A549 (cell line): Measurements from ENCODE around the gene BCL2L12. TPM values are rescaled to one million over a fixed set of nuclear protein-coding genes. Genes with fewer than 3 reads are reported as not detected.

Experiments used
- ATAC-seq, 2 experiments: fragments of 200-7000 bp in 1 of 2; fragments of >200 bp in 1 of 2; cut with Nextera tagmentation in 1 of 2; cut with Tn5 transposase in 1 of 2; 3 replicates each; pipeline versions ENCODE4 v1.8.0 to v1.9.1; 2018 to 2020; ENCODE audit warnings: mild to moderate bottlenecking in 1 of 2, moderate library complexity in 1 of 2
- CTCF ChIA-PET: fragments of 300-600 bp; sonication (Branson Sonifier 250); formaldehyde crosslinking; extraction: SDS; loops from one replicate; lab custom pipeline; 2021; ENCODE audit warnings: antibody characterized with exemption, inconsistent platforms; lab: Yijun Ruan, JAX
- POLR2A ChIA-PET: fragments of 350-600 bp; formaldehyde crosslinking; extraction: SDS; loops from one replicate; lab custom pipeline; 2021; ENCODE audit warnings: antibody characterized with exemption, inconsistent platforms; lab: Yijun Ruan, JAX
- DNase-seq, 2 experiments: peaks; one replicate each; pipeline versions ENCODE4 v3.0.0 to v3.0.0-alpha.2; 2011 to 2016; ENCODE audit warnings: low read depth in 1 of 2, low spot score in 1 of 2
- FAIRE-seq: peaks from 2 replicates; lab custom pipeline; 2011; peaks lifted over from hg19 to GRCh38; lab: Jason Lieb, UNC
- H3K27ac ChIP-seq, 2 experiments: fragments of >200 bp; sonication (Bioruptor Twin); formaldehyde crosslinking; 3 replicates each; pipeline ENCODE4 v1.5.1; 2016 to 2017
- H3K4me1 ChIP-seq: fragments of >200 bp; sonication (Bioruptor Twin); formaldehyde crosslinking; 3 replicates; pipeline ENCODE4 v1.6.1; 2016
- H3K4me2 ChIP-seq: fragments of >200 bp; sonication (Bioruptor Twin); formaldehyde crosslinking; 3 replicates; pipeline ENCODE4 v1.6.1; 2016
- H3K4me3 ChIP-seq: fragments of >200 bp; sonication (Bioruptor Twin); formaldehyde crosslinking; 3 replicates; pipeline ENCODE4 v1.5.1; 2016
- H3K9me3 ChIP-seq: fragments of >200 bp; sonication (Bioruptor Twin); formaldehyde crosslinking; 3 replicates; pipeline ENCODE4 v1.6.1; 2016
- BHLHE40 ChIP-seq: IDR thresholded peaks from 2 replicates; pipeline ENCODE4 v1.6.1; 2012; ENCODE audit warnings: low read depth, low read length, inconsistent platforms
- CBX8 ChIP-seq: fragments of 200-600 bp; sonication (generic); IDR thresholded peaks from 2 replicates; pipeline ENCODE4 v1.6.1; 2016
- CEBPB ChIP-seq, 2 experiments: fragments of >200 bp in 1 of 2; sonication (Bioruptor Twin) in 1 of 2; formaldehyde crosslinking in 1 of 2; IDR thresholded peaks; 2 replicates each; pipeline ENCODE4 v1.6.1; 2012 to 2016
- CHD4 ChIP-seq: fragments of 200-600 bp; sonication (generic); IDR thresholded peaks from 2 replicates; pipeline ENCODE4 v1.6.1; 2016; ENCODE audit warnings: antibody characterized with exemption, mild to moderate bottlenecking, borderline replicate concordance
- EHF ChIP-seq: fragments of 250-450 bp; sonication (Bioruptor Pico); IDR thresholded peaks from 2 replicates; pipeline ENCODE4 v1.5.0; 2020; ENCODE audit warnings: mild to moderate bottlenecking
- EHMT2 ChIP-seq: fragments of 200-600 bp; sonication (generic); IDR thresholded peaks from 2 replicates; pipeline ENCODE4 v1.6.1; 2016; ENCODE audit warnings: antibody characterized with exemption, low read depth, mild to moderate bottlenecking, moderate library complexity
- EP300 ChIP-seq, 2 experiments: fragments of >200 bp; sonication (Bioruptor Twin); formaldehyde crosslinking; IDR thresholded peaks; 2 replicates in 1 of 2; 3 replicates in 1 of 2; pipeline ENCODE4 v1.6.1; 2016 to 2017
- ESRRA ChIP-seq: fragments of 150-350 bp; IDR thresholded peaks from 2 replicates; pipeline ENCODE4 v1.6.1; 2014; ENCODE audit warnings: mild to moderate bottlenecking, low read length, borderline replicate concordance
- FOSB ChIP-seq: fragments of 250-450 bp; sonication (Bioruptor Pico); IDR thresholded peaks from 2 replicates; pipeline ENCODE4 v1.5.0; 2020; ENCODE audit warnings: mild to moderate bottlenecking, moderate library complexity
- FOSL2 ChIP-seq, 2 experiments: fragments of 450-650 bp in 1 of 2; fragments of >200 bp in 1 of 2; sonication (Bioruptor Twin) in 1 of 2; formaldehyde crosslinking; IDR thresholded peaks; 2 replicates each; pipeline versions ENCODE4 v1.5.0 to v1.6.1; 2016 to 2020; ENCODE audit warnings: mild to moderate bottlenecking in 1 of 2, moderate library complexity in 1 of 2
- GATA3 ChIP-seq: IDR thresholded peaks from 2 replicates; pipeline ENCODE4 v1.6.1; 2012; ENCODE audit warnings: borderline replicate concordance
- HDAC2 ChIP-seq: fragments of 200-600 bp; sonication (generic); IDR thresholded peaks from 2 replicates; pipeline ENCODE4 v1.6.1; 2016
- HOXA7 ChIP-seq: fragments of 250-450 bp; sonication (Bioruptor Pico); IDR thresholded peaks from 2 replicates; pipeline ENCODE4 v1.5.0; 2020; ENCODE audit warnings: mild to moderate bottlenecking, moderate library complexity
- JUN ChIP-seq, 2 experiments: fragments of >200 bp; sonication (Bioruptor Twin); formaldehyde crosslinking; IDR thresholded peaks; 2 replicates in 1 of 2; 3 replicates in 1 of 2; pipeline ENCODE4 v1.6.1; 2016 to 2017
- JUNB ChIP-seq: fragments of >200 bp; sonication (Bioruptor Twin); formaldehyde crosslinking; IDR thresholded peaks from 2 replicates; pipeline ENCODE4 v1.6.1; 2016
- KDM1A ChIP-seq: fragments of 200-600 bp; sonication (generic); IDR thresholded peaks from 2 replicates; pipeline ENCODE4 v1.6.1; 2016; ENCODE audit warnings: low read depth, mild to moderate bottlenecking
- MAFK ChIP-seq: fragments of 450-650 bp; IDR thresholded peaks from 2 replicates; pipeline ENCODE4 v1.6.1; 2014; ENCODE audit not compliant: partially characterized antibody
- MYC ChIP-seq: IDR thresholded peaks from 2 replicates; pipeline ENCODE4 v1.6.1; 2012; ENCODE audit warnings: mild to moderate bottlenecking, inconsistent platforms, low read length, improper control_type of control experiment, borderline replicate concordance
- NPAS2 ChIP-seq: fragments of 250-450 bp; sonication (Bioruptor Pico); IDR thresholded peaks from 2 replicates; pipeline ENCODE4 v1.8.0; 2022; ENCODE audit warnings: mild to moderate bottlenecking, moderate library complexity, borderline replicate concordance
- NR3C1 ChIP-seq: fragments of >200 bp; sonication (Bioruptor Twin); formaldehyde crosslinking; IDR thresholded peaks from 3 replicates; pipeline ENCODE4 v1.6.1; 2017
- PHF8 ChIP-seq: fragments of 200-600 bp; sonication (generic); IDR thresholded peaks from 2 replicates; pipeline ENCODE4 v1.6.1; 2016; ENCODE audit warnings: low read depth, mild to moderate bottlenecking, antibody characterized with exemption, moderate library complexity, borderline replicate concordance
- POLR2A ChIP-seq: IDR thresholded peaks from 2 replicates; pipeline ENCODE4 v1.6.1; 2012; ENCODE audit warnings: mild to moderate bottlenecking, low read length
- RARB ChIP-seq: fragments of 250-450 bp; sonication (Bioruptor Pico); IDR thresholded peaks from 2 replicates; pipeline ENCODE4 v1.8.0; 2021; ENCODE audit warnings: mild to moderate bottlenecking, moderate library complexity
- RCOR1 ChIP-seq: fragments of 150-350 bp; IDR thresholded peaks from 2 replicates; pipeline ENCODE4 v1.6.1; 2014; ENCODE audit warnings: antibody characterized with exemption, low read length, low read depth
- RNF2 ChIP-seq: fragments of 200-600 bp; sonication (generic); IDR thresholded peaks from 2 replicates; pipeline ENCODE4 v1.6.1; 2016; ENCODE audit warnings: low read depth, mild to moderate bottlenecking, antibody characterized with exemption, moderate library complexity, borderline replicate concordance
- SMC3 ChIP-seq: fragments of >200 bp; sonication (Bioruptor Twin); formaldehyde crosslinking; IDR thresholded peaks from 3 replicates; pipeline ENCODE4 v1.6.1; 2018; ENCODE audit warnings: inconsistent platforms
- SREBF2 ChIP-seq: fragments of 450-650 bp; IDR thresholded peaks from 2 replicates; pipeline ENCODE4 v1.6.1; 2014; ENCODE audit warnings: mild to moderate bottlenecking, moderate library complexity
- TFCP2L1 ChIP-seq: fragments of 250-450 bp; sonication (Bioruptor Pico); IDR thresholded peaks from 2 replicates; pipeline ENCODE4 v1.5.0; 2021; ENCODE audit warnings: mild to moderate bottlenecking
- WGBS: methylation state at CpG from one replicate; pipeline ENCODE4 v1.1.6; 2017; ENCODE audit errors: missing lambda C conversion rate; 5-methylcytosine and 5-hydroxymethylcytosine counted together
- polyA plus RNA-seq, 4 experiments: library from polyadenylated mRNA; depleted of rRNA in 3 of 4; stranded (reverse); fragments of >200 nt; fragmentation: RNase III in 1 of 4; extraction: RNeasy Plus Mini Kit Qiagen cat#74134 plus additional on column Dnase treatment in 1 of 4; gene quantifications; 2 replicates in 3 of 4; 3 replicates in 1 of 4; pipeline ENCODE4 v1.2.3, GENCODE V29; 2011 to 2017
- TF ChIP-seq, protein P1 (sequence below): IDR thresholded peaks from 2 replicates; pipeline ENCODE4 v1.6.1; 2012
- TF ChIP-seq, protein P2 (sequence below): fragments of 450-650 bp; IDR thresholded peaks from 2 replicates; pipeline ENCODE4 v1.6.1; 2014; ENCODE audit warnings: antibody characterized with exemption
- TF ChIP-seq, protein P3 (sequence below): fragments of >200 bp; sonication (Bioruptor Twin); formaldehyde crosslinking; IDR thresholded peaks from 2 replicates; pipeline ENCODE4 v1.6.1; 2016
- TF ChIP-seq, protein P4 (sequence below): fragments of >200 bp; sonication (Bioruptor Twin); formaldehyde crosslinking; IDR thresholded peaks from 3 replicates; pipeline ENCODE4 v1.6.1; 2016
- TF ChIP-seq, protein P5 (sequence below): IDR thresholded peaks from 2 replicates; pipeline ENCODE4 v1.6.1; 2012; ENCODE audit warnings: low read depth, borderline replicate concordance
- TF ChIP-seq, protein P6 (sequence below): IDR thresholded peaks from 2 replicates; pipeline ENCODE4 v1.6.1; 2012

BCL2L12 gene
- polyA plus RNA-seq, 2 of the 4 experiments (the other 2 are of a cell fraction): 26.6 to 53.0 TPM

DNA sequence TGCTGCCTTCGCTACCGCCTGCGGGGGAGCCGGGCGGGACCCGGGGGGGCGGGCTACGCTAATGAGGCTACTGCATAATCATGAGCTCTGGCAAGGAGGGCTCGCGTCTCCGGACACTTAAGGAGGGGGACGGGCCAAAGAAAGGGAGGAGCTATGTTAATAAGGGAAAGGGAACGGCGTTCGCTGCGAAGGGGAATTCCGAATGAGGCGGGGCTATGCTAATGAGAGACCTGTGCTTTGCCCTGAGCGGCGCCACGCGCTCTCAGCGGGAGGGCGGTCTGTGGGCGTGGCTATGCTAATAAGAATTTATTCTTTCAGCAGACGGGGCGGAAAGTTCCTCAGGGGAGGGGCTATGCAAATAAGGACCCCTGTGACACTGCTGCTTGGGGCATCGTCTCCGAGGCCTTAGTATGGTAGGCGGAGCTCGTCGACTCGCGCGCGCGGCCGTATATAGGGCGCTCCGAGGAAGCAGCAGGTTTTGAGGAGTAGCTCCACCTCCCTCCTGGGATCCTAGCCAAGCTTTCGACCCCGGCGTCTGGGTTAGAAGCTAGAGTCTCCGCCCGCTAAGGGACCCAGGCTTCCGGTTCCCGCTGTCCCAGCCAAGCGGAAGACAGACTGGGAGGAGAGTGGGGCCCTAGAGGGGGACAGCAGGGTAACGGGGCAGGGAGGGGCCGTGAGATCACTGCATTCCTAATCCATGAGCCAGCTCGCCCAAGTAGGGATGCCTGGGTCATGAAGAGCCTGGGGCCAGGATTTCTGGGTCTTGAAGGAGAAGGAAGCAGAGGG, 25.4 kb upstream of the BCL2L12 start, which contains the start of gene RRAS (continued):
- peak; percentile 51; the same call in 1 of the 2 replicates for TF ChIP-seq JUNB
- peak in 1 of 2 experiments; percentile 13; a peak in 1 of 4 replicates for TF ChIP-seq CEBPB (IDR thresholded peaks at IDR 0.05)
- no peak; the same call in none of the 2 replicates for TF ChIP-seq POLR2A
- TF ChIP-seq RCOR1: no peak
- peak; percentile 6; the same call in 1 of the 3 replicates for TF ChIP-seq SMC3
- TF ChIP-seq MAFK: peak; percentile 64
- peak; percentile 67; the same call in 1 of the 2 replicates for TF ChIP-seq GATA3
- TF ChIP-seq, protein P1, sequence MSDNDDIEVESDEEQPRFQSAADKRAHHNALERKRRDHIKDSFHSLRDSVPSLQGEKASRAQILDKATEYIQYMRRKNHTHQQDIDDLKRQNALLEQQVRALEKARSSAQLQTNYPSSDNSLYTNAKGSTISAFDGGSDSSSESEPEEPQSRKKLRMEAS: peak; percentile 65
- TF ChIP-seq, protein P2, sequence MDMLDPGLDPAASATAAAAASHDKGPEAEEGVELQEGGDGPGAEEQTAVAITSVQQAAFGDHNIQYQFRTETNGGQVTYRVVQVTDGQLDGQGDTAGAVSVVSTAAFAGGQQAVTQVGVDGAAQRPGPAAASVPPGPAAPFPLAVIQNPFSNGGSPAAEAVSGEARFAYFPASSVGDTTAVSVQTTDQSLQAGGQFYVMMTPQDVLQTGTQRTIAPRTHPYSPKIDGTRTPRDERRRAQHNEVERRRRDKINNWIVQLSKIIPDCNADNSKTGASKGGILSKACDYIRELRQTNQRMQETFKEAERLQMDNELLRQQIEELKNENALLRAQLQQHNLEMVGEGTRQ: no peak
- peak; percentile 93 for TF ChIP-seq MYC
- TF ChIP-seq, protein P3, sequence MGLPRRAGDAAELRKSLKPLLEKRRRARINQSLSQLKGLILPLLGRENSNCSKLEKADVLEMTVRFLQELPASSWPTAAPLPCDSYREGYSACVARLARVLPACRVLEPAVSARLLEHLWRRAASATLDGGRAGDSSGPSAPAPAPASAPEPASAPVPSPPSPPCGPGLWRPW: no peak
- peak; percentile 81 for TF ChIP-seq FOSL2 (IDR thresholded peaks at IDR 0.05)
- TF ChIP-seq FOSL2 (CRISPR knock-in tag; IDR thresholded peaks at IDR 0.05): peak; percentile 97
- no peak for TF ChIP-seq HOXA7
- peak; percentile 13 to 42; a peak in 1 of 5 replicates for TF ChIP-seq EP300 (IDR thresholded peaks at IDR 0.05)

DNA sequence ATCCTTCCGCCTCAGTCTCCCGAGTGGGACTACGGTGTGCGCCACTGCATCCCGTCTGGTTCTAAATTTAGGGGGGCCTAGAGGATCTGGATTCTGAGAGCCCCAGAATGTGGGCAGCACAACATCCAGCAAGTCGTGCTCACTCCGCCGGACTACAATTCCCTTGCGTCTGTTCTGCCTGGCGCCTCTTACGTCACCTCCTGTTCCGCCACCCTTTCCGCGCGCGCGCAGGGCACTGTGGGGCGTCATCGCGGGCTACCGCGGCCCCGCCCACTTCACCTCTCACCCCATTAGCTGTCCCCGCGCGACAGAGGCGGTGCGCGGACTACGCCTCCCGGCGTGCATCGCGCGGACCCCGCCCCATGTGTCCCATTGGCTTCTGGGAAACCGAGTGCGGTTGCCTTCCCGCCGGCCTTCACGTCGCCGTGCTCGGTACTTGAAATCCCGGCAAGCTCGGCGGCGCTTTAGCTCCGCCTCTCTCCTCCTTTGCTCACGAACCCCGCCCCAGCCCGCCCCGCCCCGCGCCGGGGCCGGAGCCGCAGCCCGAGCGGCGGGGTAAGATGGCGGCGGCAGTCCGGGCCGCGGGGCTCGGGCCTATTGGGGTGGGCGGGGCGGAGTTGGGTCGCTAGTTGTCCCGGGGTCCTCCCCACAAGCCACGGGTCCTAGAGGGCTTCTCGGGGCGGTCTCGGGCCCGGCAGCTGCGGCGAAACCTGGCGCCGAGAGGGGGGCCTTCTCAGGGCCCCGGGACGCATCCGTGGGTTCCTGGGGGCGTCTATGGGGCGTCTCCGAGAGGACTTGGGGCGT, 23.8 kb upstream of the BCL2L12 start, which contains the start of gene SCAF1:
Gene SCAF1 (plus strand): TSS at position 522 of the 804 bp plus-strand sequence. CDS start 2,818 bp downstream, outside the sequence.
- H3K4me1 ChIP-seq: peaks cover 37% of the 10 kb centered on the region
- 2% methylated on average over 25 of the region's 87 CpGs for WGBS
- peak; percentile 54 for FAIRE-seq
- TF ChIP-seq RNF2 (no peak), MAFK (no peak), CHD4 (no peak), SREBF2 (no peak), FOSB (peak; percentile 93), NR3C1 (no peak), NPAS2 (CRISPR knock-in tag) (no peak), JUNB (no peak), BHLHE40 (no peak), RARB (0 out of 2 replicates have a peak, but pooled peaks have one; percentile 55), RCOR1 (no peak), JUN (IDR thresholded peaks at IDR 0.05) (peak in 1 of 2 experiments; percentile 96; a peak in 3 of 5 replicates), HOXA7 (no peak; the same call in 1 of the 2 replicates), HDAC2 (no peak), FOSL2 (IDR thresholded peaks at IDR 0.05) (no peak), FOSL2 (CRISPR knock-in tag; IDR thresholded peaks at IDR 0.05) (peak; percentile 74), GATA3 (no peak), ESRRA (no peak), PHF8 (peak; percentile 93), CBX8 (no peak), EHMT2 (no peak), KDM1A (no peak), TFCP2L1 (CRISPR knock-in tag) (peak; percentile 98), EHF (CRISPR knock-in tag) (no peak)
- TF ChIP-seq, protein P4, sequence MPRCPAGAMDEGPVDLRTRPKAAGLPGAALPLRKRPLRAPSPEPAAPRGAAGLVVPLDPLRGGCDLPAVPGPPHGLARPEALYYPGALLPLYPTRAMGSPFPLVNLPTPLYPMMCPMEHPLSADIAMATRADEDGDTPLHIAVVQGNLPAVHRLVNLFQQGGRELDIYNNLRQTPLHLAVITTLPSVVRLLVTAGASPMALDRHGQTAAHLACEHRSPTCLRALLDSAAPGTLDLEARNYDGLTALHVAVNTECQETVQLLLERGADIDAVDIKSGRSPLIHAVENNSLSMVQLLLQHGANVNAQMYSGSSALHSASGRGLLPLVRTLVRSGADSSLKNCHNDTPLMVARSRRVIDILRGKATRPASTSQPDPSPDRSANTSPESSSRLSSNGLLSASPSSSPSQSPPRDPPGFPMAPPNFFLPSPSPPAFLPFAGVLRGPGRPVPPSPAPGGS: peak; percentile 50; the same call in 2 of the 3 replicates
- TF ChIP-seq, protein P5, sequence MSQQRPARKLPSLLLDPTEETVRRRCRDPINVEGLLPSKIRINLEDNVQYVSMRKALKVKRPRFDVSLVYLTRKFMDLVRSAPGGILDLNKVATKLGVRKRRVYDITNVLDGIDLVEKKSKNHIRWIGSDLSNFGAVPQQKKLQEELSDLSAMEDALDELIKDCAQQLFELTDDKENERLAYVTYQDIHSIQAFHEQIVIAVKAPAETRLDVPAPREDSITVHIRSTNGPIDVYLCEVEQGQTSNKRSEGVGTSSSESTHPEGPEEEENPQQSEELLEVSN: 0 out of 2 replicates have a peak, but pooled peaks have one; percentile 43
- TF ChIP-seq, protein P6, sequence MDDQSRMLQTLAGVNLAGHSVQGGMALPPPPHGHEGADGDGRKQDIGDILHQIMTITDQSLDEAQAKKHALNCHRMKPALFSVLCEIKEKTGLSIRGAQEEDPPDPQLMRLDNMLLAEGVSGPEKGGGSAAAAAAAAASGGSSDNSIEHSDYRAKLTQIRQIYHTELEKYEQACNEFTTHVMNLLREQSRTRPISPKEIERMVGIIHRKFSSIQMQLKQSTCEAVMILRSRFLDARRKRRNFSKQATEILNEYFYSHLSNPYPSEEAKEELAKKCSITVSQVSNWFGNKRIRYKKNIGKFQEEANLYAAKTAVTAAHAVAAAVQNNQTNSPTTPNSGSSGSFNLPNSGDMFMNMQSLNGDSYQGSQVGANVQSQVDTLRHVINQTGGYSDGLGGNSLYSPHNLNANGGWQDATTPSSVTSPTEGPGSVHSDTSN: no peak; the same call in 1 of the 2 replicates

More for the DNA sequence above, 23.8 kb upstream of the BCL2L12 start, which contains the start of gene SCAF1:
- POLR2A ChIA-PET: interaction anchor here (0.5 to 3.9 kb wide), 23 partner anchors 8 to 235 kb away, joined by 3 to 45 read pairs (median 5); partner anchors contain the start of genes AKT1S1, ALDH16A1, AP2A1 and BCL2L12
- CTCF ChIA-PET: interaction anchor here (0.6 to 12.4 kb wide), 5 partner anchors 18 to 39 kb away, joined by 3 to 134 read pairs (median 7); partner anchors contain the start of genes BCL2L12, IRF3 and PRMT1
- DNase-seq (peak; percentile 98 to 100), ATAC-seq (peak; percentile 55 to 61)
- no peaks in the 10 kb centered on the region for H3K9me3 ChIP-seq
- peak within 1 kb of the TSS; percentile 97 to 99 for H3K27ac ChIP-seq
- H3K4me2 ChIP-seq: peak within 1 kb of the TSS; percentile 98
- H3K4me3 ChIP-seq: peak within 1 kb of the TSS; percentile 94
